NCI-H345 (cell line): ENCODE data around the gene OAF.

ENCODE experiments used
- DNase-seq: peaks from one replicate; lab custom pipeline; 2025; lab: John Stamatoyannopoulos, UW

Gene OAF

GRCh38 chr11:120203626-120204025 is 7.2 kb upstream of the OAF start:
- no peak for DNase-seq

DNA sequence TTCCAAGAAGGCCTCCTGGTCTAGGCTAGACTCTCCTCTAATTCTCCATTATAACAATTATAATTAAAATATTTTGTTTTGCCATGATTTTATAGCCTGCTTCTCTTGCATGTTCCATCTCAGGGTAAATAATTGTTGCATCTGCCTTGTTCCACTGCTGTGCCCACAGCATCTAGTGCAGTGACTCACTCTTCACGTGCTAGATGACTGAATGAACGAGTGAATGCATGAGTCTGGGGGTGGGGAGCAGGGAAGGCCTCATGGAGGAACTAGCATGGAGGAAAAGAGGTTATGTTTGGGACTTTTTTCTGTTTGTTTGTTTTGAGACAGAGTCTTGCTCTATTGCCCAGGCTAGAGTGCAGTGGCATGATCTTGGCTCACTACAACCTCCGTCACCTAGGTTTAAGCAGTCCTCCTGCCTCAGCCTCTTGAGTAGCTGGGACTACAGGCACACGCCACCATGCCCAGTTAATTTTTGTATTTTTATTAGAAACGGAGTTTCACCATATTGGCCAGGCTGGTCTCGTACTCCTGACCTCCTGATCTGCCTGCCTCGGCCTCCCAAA is 5.2 kb upstream of the OAF start:
- DNase-seq, result no peak

DNA sequence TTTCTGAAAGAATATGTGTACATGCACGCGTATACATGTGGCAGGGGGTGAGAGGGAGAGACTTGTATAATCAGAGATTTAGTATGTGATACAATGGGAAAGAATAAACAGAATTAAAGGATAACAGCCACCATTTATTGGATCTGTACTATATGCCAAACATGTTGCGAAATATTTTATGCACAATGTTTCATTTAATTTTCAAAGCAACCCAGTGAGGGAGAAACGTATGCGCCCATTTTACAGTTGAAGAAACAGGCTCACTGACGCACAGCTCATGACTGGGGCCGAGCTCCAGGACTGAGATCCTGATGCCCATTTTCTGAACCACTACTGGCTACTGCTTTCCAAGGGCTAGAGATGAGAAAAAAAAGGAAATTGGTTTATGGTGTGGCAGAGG is 3.3 kb upstream of the OAF start:
- DNase-seq, result no peak

DNA sequence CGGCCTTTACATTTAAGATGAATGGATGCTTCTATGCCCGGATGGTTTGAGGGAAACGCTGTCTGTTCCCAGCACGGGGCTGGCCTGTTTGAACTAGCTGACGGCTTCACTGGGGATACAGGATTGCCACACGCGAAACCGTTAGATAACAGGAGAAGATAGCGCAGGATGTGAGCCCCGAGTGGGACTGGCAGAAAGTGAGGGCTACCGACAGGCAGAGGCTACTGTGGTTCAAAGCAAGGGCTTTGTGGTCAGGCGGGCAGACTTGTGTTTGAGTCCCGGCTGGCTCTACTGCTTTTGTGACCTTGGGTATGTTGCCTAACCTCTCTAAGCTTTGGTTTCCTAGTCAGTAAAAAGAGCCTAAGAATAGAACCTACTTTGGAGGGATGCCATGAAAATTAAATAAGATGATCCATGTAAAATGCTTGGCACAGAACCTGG is 2.8 kb upstream of the OAF start:
- DNase-seq, result no peak

GRCh38 chr11:120208777-120209176 is 2.1 kb upstream of the OAF start:
- no peak for DNase-seq

DNA sequence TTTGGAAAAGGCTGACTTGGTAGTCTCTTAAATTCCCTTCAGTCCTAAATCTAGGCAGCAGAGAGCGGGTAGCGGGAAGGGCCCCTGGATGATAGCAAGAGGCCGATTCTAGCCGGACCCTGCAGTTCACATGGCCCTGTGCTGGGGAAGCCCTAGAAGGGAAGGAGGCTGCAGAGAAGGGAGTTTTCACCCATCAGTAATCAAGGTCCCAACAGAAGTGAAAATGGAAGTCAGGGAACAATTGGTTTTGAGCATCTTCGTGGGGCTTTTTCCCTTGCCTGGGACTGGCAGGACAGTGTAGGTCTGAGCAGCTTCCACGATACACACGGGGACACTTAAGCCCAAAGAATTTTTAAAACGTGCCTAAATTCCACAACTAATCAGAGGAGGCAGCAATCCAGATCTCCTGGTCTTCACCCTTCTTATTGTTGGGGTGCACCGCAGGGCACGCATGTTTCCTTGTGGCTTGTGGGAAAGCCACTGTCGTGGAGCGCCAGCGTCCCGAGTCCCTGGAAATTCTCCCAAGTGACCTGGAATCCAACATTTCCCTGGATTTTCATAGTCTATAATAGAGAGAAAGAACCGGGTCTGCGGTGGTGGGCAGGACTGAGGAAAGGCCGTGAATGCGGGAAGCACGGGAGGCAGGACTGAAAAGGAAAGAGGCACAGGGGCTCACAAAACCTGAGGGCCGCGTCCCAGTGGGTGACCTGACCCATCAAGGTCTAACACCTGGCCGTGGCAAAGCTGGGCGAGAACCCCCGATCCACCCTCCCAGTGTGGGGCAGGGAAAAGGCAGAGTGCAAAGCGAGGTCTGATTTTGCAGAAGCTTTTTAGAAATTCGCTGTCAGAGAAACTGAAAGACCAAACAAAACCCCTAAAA is 846 bp upstream of the OAF start:
- DNase-seq, result no peak

- no peak for DNase-seq
These were observed 858 bp downstream of the OAF start for GRCh38 chr11:120211522-120212258.

DNA sequence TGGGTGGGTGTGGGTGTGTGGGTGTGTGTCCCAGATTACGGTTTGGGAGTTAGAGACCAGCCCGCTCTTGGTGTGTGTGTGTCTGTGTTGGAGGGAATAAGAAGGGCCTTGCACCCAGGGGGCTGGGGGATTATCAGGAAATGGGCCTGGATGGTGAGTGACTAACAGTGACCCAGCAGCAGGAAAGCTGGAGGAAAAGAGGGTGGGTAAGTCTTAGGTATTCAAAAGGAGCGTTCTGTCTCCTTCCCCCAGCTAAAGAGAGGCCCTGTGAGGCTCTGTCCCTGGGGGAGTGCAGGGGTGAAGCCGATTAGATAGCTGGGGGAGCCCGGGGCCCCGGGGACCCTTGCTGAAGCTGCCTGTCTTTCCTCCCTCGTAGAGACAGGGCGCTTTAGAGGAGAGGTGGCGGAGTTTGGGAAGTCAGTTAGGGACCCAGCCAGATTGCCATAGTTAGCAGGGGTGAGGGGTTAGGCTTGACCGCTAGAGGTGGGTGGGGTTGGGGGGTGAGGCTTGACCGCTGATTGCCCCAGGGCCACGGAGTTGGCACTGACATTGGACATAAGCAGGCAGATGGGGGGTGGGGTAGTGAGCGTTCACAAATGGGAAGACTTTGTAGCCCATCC is 1.5 kb downstream of the OAF start:
- DNase-seq, result no peak

GRCh38 chr11:120212926-120213325 is 2.1 kb downstream of the OAF start:
- no peak for DNase-seq

DNA sequence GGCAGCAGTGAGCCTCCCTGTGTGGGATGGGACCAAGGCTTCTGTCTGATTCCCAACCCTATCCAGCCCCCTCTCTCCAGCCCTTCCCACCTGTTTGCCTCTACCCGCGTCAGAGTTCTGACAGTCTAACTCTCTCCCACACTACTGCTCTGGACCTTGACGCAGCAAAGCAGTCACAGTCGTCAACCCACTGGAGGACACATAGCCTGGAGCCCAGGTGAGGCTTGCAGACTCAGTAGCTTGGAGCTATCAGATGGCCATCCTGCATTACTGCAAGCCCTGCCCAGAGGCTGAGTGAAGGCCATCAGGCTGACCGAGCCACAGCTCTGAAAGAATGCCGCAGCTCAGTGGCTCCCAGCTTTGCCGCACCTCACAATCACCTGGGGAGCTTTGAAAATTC is 3.7 kb downstream of the OAF start:
- DNase-seq, result no peak

- no peak for DNase-seq
These were observed 4.8 kb downstream of the OAF start for GRCh38 chr11:120215634-120216033.

DNA sequence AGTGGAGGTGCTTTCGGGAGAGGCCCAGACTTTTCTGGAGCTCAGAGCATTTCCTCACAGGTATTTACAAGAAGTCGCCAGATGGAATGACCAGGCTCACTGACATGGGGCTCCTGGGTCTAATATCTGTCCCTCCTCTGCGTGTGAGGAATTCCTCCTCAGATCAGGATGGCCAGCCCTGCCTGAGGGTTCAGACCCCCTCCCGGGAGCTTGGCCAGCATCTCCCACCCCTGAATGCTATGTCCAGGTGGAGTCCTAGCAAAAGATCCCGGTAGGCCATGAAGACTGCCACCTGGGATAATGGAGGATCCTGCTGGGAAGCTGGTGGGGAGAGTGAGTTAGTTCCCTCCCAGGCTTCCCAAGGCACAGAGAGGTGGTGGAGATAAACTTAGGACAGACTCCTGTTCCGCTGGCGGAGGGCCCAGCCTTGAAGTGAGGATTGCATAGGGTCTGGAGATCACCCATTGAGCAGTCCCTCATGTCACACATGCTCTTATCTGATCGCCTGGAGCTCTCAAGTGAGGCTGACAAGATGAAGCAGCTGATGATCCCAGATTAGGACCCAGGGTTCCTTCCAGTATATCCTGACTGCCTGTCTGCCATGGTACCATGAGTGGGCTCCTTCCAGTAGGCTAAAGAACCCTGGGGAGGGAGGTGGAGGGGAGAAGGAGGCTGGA is 5.7 kb downstream of the OAF start:
- no peak for DNase-seq

GRCh38 chr11:120217526-120217925 is 6.7 kb downstream of the OAF start:
- no peak for DNase-seq

DNA sequence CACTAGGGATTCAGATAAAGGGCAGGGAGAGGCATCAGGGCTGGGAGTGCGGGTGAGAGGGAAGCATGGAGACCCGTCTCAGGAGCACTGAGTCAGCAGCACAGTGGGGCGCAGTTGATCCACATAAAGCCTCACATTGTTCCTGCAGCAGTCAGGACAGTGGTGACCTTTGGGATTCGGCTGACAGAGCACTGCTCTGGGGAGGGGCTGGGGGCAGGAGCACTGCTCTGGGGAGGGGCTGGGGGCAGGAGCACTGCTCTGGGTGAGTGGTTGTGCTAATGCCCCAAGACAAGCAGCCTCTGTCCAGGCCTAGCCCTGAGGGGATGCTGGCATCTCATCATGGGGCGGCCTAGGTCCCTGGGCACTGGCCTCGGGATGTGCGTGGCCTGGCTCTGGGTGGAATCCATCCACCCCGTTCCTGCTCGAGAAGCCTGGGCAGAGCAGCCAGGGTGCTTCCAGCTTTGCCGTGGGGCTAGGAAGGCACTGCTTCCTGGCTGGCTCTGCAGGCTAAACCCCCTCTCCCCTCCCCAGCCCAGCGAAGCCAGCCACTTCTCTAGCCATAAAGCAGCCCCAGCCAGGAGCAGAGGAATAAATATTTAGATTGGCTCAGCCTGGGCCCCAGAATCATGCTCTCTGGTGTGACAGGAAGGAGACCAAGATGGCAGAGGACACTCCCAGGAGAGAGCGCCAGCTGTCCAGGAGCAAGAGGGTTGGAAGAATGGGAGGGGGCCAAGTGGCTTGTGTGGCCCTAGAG is 7.3 kb downstream of the OAF start:
- no peak for DNase-seq

- DNase-seq, result no peak
These were observed 7.8 kb downstream of the OAF start for GRCh38 chr11:120218695-120219033.

GRCh38 chr11:120219232-120219937 is 8.6 kb downstream of the OAF start:
- DNase-seq, result no peak

DNA sequence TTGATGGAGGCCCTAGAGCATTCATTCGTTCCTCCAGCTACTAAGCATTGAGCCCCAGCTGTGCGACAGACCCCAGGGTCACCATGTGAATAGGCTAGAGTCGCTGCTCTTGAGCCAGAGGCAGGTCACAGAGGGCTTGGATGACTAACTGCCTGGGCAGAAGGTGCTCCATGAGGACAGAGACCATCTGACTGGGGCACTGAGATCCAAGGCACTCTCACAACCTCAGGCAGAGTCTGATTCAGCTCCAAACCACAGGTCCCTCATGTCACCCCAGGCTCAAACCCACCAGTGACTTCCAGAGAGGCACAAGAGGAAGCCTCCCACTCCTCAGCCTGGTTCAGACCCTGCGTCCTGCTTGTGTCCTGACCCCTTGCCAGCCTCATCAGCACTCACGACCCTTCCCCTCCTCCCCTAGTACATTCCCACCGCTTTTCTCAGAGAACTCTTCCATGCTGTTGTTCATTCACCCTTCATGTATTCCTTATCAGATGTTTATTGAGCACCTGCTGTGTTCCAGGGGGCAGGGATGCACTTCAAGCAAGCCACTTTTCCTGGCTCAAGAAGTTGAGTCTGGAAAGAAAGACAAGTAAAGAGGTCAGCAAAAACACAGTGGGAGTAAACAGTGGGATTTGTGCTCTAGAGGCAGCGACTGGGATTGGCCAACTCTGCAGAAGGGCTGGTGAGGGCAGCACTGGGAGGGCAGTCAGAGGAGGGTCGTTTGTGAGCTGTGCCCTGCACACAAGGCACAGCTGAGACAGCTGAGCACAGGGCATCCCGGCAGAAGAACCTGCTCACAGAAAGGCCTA is 9.3 kb downstream of the OAF start:
- DNase-seq, result no peak

- no peak for DNase-seq
These were observed 9.9 kb downstream of the OAF start for GRCh38 chr11:120220747-120221037.

- DNase-seq, result no peak
These were observed 10.4 kb downstream of the OAF start for GRCh38 chr11:120221115-120221752.

DNA sequence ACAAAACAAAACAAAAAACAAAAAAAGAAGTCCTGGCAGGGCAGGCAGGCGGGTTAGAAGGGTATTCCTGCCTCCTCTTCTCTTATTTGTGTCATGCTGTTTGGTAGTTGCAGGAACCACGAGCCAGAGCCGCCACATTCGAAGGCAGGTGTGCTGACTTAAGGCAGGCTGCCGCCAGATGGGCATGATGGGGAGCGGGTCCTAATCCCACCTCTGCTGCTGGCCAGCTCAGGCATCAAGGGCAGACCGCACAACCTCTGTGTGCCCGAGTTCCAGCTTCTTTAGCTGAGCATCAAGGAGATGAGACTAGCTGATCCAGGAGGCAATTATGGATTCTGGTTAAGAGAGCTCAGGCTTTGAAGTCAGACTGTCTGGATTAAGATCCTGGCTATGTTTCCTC is 12.1 kb downstream of the OAF start:
- DNase-seq, result no peak
